GM12875 (cell line): ENCODE measurements around the gene RMND1.

Experiments used
- H3K4me3 ChIP-seq: one replicate; pipeline ENCODE4 v1.5.1; 2011; ENCODE audit warnings: low read depth, low read length, control low read depth
- TF ChIP-seq, protein P1 (sequence below): IDR thresholded peaks from 2 replicates; pipeline ENCODE4 v1.5.1; 2011; ENCODE audit warnings: low read depth, mild to moderate bottlenecking, control low read depth, inconsistent platforms, low read length, moderate library complexity, borderline replicate concordance; ENCODE audit not compliant: insufficient read depth

The RMND1 gene

DNA sequence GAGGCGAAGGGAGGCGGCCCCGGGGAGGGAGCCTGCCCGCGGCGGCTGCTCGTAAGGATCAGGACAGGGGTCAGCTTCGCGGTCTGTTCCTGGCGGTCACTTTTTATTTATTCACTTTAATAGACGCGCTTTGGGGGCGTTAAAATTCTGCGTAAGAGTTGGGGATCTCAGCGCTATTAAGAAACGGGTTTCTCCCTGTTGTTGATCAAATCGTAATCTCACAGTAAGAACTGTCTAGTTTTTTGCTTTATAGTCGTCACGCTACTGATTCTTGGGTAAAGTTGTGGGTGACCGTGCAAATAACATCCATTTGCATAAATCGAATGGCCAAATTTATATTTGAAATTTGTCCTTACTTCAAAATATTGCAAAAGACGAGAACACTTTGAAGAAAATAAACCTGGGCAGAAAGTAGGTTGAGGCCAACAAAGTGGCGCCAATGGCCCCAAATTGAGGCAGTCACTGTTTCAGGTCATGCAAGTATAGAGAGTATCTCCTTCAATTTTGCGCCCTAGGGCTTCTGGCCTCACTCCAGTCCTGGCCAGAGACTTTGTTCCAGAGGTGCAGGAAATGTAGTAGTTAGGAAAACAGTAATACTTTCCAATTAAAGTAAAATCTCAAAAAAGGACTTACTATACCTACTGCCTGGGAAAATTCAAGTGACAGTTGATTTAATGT is 963 bp upstream of the RMND1 start:
- TF ChIP-seq, protein P1, sequence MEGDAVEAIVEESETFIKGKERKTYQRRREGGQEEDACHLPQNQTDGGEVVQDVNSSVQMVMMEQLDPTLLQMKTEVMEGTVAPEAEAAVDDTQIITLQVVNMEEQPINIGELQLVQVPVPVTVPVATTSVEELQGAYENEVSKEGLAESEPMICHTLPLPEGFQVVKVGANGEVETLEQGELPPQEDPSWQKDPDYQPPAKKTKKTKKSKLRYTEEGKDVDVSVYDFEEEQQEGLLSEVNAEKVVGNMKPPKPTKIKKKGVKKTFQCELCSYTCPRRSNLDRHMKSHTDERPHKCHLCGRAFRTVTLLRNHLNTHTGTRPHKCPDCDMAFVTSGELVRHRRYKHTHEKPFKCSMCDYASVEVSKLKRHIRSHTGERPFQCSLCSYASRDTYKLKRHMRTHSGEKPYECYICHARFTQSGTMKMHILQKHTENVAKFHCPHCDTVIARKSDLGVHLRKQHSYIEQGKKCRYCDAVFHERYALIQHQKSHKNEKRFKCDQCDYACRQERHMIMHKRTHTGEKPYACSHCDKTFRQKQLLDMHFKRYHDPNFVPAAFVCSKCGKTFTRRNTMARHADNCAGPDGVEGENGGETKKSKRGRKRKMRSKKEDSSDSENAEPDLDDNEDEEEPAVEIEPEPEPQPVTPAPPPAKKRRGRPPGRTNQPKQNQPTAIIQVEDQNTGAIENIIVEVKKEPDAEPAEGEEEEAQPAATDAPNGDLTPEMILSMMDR: no peak
- H3K4me3 ChIP-seq: peak overlapping the region; percentile 55

DNA sequence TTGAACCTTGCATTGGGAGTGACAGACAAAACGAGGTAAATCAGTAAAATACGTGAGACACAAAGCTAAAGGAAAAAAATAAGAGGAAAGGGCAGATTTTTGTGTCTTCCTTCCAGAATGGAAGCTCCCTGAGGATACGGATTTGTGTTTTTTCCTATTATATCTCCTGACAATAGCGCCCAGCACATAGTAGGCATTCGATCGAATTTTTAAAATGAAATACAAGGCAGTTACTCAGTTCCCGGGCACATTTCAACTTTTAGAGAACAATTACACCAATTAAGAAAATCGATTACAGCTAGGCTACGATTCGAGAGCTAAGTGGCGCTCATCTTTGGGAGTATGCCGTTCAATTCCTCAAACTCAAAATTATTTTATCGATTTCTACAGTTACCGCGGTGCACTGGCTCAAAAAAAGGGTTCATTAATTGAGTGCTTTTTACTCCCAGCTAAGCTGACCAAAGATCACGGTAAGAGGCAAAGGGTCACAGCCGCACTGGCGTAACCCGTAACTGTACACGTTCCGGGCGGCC is 443 bp downstream of the RMND1 start:
- peak overlapping the region; percentile 59 for H3K4me3 ChIP-seq
- TF ChIP-seq, protein P1: no peak

DNA sequence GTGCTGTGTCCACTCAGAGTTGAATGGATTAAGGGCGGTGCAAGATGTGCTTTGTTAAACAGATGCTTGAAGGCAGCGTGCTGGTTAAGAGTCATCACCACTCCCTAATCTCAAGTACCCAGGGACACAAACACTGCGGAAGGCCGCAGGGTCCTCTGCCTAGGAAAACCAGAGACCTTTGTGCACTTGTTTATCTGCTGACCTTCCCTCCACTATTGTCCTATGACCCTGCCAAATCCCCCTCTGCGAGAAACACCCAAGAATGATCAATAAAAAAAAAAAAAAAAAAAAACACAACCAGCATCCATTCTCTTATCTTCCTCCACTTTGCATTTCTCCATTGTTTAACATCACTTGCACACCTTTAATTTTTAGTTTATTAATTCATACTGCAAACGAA is 998 bp downstream of the RMND1 start:
- H3K4me3 ChIP-seq: peak overlapping the region; percentile 59

DNA sequence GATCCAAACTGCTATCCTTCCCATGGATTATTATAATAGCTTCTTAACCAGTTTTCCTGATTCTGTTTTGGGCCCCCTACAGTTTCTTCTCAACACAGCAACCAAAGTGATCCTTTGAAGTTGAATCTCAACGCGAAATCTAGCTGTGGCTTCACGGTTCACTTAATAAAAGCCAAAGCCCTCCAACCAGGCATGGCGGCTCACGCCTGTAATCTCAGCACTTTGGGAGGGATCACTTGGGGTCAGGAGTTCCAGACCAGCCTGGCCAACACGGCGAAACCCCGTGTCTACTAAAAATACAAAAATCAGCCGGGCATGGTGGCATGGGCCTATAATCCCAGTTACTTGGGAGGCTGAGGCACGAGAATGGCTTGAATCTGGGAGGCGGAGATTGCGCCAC is 3.3 kb downstream of the RMND1 start:
- no peak overlapping the region for H3K4me3 ChIP-seq
- TF ChIP-seq, protein P1: no peak

DNA sequence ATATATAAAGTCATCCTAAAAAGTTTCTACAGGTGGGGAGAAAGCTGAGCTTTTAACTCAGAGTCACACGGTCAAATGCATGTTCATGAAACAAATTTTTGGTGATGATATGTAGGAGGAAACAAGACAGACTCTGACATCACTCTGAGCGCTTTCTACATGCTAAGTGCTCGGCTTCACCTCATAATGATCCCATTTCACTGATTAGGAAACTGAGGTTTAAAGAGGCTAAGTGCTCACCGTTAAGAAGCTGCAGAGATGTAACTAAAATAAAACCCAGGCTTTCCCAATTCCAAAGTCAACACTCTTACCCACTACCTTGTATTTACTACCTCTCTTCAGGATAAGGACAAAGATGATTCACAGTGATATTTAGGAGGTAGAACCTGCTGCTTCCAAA is 4.7 kb downstream of the RMND1 start:
- H3K4me3 ChIP-seq: no peak overlapping the region
- TF ChIP-seq, protein P1: no peak

DNA sequence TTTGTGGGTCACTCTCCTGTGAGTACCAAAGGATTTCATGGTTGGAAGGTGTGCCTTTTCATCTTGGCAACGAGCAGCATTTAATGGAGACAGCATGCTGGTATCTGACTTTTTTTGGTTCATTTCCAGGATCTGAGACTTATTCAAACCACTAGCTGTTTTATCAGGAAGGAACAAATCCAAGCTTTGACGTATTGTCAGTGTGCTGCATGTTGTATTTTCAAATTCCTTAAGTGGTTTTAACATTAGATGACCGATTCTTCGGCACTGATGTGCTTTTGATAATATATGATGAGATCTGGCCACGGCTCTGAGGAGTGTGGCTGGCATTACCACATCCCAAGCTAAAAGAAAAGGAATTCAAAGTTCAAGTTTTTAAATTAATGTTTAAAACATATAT is 6.4 kb downstream of the RMND1 start:
- TF ChIP-seq, protein P1: no peak
- H3K4me3 ChIP-seq: no peak overlapping the region

DNA sequence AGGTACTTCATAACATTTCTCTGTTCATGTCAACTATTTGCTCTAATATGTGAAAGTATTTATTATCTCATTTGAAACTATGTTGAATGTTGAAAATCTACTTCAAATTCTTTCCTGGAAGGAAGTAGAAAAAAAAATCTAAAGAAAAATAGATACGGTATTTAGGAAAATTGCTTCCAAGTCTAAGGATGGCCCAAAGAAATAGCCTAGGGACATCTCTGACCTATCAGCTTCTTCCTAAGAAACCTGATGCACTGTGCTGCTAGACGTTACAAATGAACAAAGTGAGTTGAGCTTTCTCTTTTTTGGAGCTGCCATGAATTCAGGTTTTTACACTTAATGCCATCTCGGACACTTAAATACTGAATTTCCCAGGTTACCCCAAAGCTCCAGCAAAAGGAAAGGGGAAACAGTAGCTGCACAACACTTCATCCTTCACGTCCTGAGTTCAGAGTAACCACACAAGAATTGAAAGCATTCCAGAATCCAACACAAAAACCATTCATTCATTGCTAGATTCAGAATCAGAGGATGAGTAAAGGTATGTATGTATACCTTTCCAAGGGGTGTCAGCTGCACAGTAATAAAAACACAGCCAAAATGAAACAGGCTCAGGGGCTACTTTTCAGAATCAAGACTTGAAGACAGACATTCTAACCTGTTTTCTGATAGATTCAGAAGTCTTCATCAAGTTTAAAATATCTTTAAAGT is 7.9 kb downstream of the RMND1 start:
- H3K4me3 ChIP-seq: no peak overlapping the region
- TF ChIP-seq, protein P1: no peak
